HG03558 (cell line): Measurements from ENCODE around the gene KCMF1.
"Not testable (repeated sequence)": the region's sequence is repeated elsewhere in the genome, so short reads cannot be mapped to it uniquely, and the experiment has no call there.

ENCODE experiments used
- ATAC-seq: cut with Tn5 transposase; IDR thresholded peaks from one replicate; pipeline ENCODE4 v1.9.1; 2021; ENCODE audit warnings: moderate number of reproducible peaks; ENCODE audit not compliant: unreplicated experiment; ENCODE audit errors: extremely low read depth

Gene KCMF1

GRCh38 chr2:84970868-84971509 lies at the start of gene KCMF1:
Gene KCMF1, plus strand, starts transcription at chr2:84971161. Its CDS starts 291 bp downstream, at chr2:84971452.
- ATAC-seq = peak; percentile 27

GRCh38 chr2:84923009-84923408 lies 48.0 kb upstream of the KCMF1 start:
- ATAC-seq = no peak

DNA sequence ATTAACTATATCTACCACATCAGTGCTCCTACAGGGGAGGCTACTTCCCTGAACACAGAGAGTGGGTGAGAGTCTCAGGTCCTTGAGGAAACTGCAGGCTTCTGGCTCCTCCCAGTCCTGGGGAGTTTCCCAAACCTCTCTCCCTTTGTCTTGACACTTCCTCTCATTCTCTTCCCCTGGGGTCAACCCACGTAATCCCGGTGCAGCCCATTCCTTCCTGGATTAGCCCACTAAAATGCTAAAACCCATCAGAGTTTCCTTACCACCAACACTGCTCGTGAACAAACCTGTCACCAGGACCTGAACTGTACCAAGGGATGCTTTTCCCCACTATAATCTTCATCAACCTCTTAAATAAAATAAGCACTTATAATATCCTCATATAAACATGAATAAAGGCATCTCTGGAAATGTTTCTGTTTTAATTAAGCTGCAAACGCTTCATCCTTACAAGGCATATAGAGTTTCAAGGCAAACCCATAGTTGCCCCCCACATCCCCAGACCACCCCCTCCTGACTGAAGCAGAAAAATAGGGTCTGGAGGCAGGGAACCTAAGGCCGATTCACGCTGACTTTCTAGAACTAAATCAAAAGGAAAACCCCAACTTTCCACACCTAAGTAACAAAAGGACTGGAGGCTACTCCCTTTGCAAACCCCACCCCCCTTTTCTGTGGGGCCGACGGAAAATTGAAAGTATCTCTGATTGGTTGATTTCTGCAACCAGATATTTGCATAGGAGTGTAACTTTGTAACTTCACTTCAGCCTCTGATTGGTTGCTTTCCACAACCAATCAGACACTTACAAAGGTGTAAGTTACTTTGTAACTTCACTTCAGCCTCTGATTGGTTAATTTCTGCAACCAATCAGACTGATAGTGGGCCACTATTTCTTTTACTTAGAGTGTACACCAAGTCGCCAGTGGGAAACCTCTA lies 46.5 kb upstream of the KCMF1 start:
- ATAC-seq = peak; percentile 19

GRCh38 chr2:84925336-84925723 lies 45.6 kb upstream of the KCMF1 start:
- ATAC-seq = no peak

DNA sequence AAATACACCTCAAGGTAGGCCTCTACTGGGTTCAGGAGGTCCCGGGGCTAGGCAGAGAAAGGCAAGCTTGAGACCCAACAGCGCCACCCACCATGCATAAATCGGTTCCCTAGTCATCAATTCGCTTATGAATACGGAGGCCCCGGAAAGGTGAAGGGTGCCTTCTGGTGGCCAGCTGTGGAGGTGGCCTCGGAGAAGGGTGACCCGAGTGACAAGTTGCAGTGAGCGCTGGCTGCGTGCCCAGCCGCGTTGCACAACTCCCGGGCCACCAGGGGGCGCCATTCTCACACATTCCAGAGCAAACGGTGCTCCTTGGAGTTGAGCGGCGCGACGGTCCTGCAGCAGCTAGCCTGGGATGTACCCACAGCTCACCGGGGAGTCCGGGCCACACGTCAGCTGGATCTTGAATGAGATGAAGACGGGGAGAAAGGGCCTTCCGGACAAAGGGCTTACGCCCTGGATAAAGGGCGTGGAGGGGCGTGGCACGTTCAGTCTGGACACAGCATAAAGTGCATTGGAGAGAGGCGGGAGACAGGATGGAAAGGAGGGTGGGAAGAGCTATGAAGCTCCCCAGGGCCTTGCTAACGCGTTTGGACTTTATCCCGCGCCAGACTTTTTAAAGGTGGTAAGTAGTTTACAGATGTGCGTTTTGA lies 45.1 kb upstream of the KCMF1 start:
- ATAC-seq = peak; percentile 71

GRCh38 chr2:84927275-84927627 lies 43.7 kb upstream of the KCMF1 start:
- no peak for ATAC-seq

DNA sequence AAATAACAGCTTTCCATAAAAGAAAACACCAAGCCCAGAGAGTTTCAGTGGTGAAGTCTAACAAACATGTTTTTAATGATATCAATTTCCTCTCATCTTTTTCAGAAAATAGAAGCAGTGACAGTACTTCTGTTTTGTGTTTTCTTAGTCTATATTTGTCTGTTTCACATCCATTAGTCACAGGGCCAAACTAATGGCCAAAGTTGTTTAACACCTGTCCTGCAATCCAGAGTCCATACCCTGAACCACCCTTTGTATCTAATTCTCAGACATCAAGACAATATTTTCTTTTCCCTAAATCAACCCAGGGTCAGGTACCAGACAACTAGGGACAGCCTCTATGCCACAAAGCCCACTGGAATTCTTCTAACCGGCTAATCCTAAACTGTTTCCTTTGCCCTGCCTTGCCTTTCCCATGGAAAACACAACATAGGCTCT lies 39.6 kb upstream of the KCMF1 start:
- peak; percentile 54 for ATAC-seq

DNA sequence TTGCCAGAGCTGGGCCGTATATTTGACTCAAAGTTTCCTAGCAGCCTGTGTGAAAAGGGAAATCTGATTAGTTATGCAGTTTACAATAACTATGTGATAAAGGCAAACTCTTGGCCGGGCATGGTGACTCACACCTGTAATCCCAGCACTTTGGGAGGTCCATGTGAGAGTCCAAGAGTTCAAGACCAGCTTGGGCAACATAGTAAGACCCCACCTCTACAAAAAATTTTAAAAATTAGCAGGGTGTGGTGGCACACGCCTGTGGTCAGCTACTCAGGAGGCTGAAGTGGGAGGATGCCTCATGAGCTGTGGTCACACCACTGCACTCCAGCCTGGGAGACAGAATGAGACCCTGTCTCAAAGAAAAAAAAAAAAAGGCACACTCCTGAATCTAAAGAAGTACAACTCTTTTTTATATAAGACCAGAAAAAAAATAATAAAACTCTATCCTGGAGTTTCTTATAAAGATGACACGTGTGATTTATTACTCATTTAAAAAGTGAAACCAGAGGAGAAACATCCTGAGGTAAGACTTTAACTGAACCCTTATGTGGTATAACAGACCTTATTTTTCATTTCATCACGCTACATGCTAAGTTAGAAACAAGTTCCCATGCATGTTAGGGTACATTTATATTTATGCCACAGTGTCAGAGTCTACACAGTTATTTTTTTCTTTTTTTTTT lies 32.6 kb upstream of the KCMF1 start:
- ATAC-seq = peak; percentile 20

DNA sequence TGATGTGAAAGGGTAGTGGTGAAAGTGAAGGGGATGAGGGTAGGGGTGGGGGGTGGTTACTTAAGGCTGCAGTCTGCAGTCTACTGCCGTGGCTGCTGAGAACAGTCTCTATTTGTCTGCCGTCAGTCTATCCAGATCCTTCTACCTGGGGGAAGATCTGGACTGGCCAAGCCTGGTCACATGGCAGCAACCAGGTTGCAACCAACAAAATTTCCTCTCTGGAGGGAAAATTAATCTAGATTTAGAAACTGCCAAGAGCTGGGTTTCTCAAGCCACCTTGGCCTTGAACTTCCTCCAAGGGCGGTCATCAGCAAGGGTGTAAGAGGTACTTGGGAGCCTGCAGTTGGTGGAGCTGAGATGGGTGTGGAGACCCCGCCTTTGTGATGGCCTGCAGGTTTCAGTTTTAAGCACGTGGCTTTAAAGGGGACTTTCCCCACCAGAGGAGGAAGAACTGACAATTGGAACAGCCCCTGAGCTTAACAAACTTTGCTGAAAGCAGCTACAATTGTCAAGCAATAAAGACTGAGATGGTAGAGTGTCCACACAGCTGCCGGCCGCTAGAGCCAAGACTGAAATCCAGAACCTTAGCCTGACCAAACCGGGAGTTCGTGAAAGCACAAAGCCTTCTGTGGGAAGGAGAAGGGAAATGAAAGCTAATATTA lies 31.4 kb upstream of the KCMF1 start:
- peak; percentile 50 for ATAC-seq

- ATAC-seq = no peak
These were observed 30.9 kb upstream of the KCMF1 start for GRCh38 chr2:84940088-84940470.

GRCh38 chr2:84940831-84941412 lies 30.0 kb upstream of the KCMF1 start:
- ATAC-seq = no peak

DNA sequence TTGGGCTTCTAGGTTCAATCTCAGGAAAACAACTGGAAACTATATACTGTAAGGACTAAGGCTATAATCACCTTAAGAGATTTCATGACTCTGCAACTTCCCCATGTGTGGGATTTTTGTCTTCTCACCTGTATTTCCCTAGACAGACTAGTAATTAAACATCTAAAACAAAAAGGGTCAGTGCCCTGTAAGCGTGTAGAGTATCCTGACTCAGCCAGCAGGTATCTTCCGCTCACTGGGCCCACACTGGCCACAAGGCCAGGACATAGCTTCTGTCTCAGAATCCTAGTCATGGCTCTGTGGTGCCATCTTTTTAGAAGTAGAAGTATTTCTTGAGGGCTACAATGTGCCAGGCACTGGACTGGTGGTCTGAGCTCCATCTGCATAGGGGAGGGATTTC lies 28.8 kb upstream of the KCMF1 start:
- no peak for ATAC-seq

DNA sequence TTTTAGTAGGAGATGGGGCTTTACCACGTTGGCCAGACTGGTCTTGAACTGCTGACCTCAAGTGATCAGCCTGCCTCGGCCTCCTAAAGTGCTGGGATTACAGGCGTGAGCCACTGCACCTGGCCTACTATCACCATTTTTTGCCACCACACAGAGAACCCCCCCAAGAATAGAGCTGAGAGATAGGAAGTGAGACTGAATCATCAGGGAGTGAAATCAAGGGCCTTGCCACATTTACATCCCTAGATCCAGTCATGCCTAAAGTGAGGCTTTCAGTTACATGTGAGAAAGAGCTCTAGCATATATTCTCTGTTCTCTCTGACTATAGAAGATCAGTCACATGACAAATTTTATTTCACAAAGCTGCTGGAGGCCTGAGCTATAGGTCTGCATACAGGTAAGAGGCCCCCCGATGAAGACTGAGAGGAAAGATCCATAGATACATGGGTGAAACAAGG lies 28.0 kb upstream of the KCMF1 start:
- peak; percentile 33 for ATAC-seq

DNA sequence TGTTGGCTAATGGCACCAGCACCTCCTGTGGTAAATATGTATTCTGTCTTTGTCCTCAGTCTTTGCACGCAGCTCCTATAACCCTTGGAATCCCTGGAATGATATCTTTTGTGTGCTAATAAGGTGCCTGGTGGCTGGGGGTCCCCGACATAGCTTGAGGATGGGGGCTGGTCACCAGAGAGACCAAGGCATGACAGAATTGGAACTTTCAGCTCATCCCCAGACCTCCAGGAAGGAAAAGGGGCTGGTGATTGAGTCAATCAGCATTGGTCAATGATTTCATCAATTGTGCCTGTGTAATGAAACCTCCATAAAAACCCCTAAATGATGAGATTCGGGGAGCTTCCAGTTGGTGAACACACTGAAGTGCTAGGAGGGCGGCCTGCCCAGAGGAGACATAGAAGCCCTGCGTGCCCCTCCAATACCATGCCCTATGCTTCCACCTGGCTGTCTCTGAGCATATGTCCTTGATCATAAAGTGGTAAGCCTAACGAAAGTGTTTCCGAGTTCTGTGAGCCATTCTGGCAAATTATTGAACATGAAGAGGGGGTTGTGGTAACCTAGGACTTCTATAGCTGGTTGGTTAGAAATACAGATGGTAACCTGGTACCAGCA lies 26.6 kb upstream of the KCMF1 start:
- ATAC-seq = no peak

DNA sequence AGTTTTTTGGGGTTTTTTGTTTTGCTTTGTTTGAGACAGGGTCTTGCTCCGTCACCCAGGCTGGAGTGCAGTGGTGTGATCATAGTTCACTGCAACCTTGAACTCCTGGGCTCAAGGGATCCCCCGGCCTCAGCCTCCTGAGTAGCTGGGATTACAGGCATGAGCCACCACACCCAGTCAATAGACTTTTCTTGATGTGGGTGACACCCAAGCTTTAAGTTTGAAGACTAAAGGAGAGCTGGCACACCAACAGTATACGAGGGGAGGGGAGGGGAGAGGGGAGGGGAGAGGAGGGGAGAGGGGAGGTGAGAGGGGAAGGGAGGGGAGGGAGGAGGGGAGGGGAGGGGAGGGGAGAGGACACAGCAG lies 25.1 kb upstream of the KCMF1 start:
- ATAC-seq = not testable (repeated sequence)

GRCh38 chr2:84946204-84947009 lies 24.6 kb upstream of the KCMF1 start:
- ATAC-seq = peak; percentile 43

DNA sequence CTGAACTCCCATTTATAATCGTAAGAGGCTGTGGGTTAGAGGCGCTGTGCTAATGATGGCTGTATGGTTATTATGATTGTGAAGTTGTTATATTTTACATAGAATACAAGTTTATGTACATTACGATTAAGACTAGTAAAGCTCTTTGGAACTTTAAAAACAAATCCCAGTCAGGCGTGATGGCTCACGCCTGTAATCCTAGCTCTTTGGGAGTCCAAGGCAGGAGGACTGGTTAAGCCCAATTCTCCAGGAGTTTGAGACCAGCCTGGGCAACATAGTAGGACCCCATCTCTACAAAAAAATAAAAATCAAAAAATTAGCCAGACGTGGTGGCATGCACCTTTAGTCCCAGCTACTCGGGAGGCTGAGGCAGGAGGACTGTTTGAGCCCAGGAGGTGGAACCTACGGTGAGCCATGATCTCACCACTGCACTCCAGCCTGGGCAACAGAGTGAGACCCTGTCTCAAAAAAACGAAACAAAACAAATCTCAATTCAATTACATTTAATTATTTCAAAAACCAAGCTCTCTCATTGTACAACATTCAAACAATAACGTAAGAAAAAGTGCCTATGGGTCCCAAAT lies 23.9 kb upstream of the KCMF1 start:
- no peak for ATAC-seq

DNA sequence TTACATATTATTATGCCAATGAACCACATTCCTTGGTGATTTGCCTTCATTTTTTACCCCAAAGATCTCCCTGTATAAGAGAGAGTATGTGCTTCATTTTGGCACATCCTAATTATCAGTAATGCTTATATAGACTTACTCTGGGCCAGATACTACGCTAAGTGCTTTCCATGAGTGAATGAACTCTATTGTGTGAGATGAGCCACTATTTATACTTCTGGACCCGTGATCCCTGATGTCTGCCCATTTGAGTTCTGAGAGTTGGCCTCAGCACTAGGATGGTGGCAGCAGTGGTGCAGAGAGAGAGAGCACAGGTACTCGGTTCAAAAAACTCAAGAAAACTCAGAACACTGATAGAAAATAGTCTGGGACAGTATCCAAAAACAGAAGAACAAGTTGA lies 17.4 kb upstream of the KCMF1 start:
- no peak for ATAC-seq
